Ramos (cell line): ENCODE results near the gene SHLD1.
"Not testable (repeated sequence)": the region's sequence is repeated elsewhere in the genome, so short reads cannot be mapped to it uniquely, and the experiment has no call there.

Experiments
- in situ Hi-C: fragments of 300-500 bp; cut with MboI; formaldehyde crosslinking; loops from one replicate; pipeline ENCODE4 v1.14.3; 2022; ENCODE audit warnings: low sequenced_read_pairs; ENCODE audit not compliant: unreplicated experiment

The SHLD1 gene, protein sequence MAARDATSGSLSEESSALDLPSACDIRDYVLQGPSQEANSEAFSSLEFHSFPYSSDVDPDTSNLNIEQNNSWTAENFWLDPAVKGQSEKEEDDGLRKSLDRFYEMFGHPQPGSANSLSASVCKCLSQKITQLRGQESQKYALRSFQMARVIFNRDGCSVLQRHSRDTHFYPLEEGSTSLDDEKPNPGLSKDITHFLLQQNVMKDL

DNA sequence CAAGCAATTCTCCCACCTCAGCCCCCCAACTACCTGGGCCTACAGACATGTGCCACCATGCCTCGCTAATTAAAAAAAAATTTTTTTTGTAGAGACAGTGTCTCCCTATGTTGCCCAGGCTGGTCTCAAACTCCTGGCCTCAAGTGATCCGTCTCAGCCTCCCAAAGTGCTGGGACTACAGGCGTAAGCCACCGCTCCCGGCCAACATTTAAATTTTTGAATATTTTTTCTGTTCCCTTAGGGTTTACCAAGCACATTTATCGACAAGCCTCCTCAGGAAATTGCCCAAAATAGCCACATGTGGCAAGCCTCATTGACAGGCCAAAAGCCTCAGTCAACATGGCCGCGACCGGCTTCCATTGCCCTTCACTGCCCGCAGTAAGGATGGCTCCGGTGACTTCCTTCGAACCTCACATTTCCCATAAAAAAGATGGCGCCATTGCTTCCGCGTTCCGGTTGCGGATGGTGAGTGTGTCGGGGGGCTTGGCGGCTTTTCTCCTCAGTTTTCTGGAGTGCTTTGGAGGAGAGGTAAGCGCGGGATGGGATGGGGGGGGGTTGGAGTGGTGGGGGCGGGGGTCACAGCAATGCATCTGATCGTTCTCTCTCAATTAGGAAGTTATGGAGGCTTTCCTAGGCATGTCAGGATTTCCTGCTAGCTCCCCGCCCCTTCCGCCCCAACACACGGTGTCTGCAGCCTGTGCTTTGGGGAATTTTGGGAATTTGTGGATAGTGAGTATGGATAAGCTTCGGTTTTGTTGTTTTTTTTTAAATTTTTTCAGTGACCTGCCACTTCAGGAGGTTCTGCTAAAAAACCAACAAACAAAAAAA, at the start of gene SHLD1:
SHLD1 (plus strand) TSS at position 450 of the 828 bp plus-strand sequence. CDS start 22,465 bp downstream, outside the sequence.
- in situ Hi-C loops = no loop called here

DNA sequence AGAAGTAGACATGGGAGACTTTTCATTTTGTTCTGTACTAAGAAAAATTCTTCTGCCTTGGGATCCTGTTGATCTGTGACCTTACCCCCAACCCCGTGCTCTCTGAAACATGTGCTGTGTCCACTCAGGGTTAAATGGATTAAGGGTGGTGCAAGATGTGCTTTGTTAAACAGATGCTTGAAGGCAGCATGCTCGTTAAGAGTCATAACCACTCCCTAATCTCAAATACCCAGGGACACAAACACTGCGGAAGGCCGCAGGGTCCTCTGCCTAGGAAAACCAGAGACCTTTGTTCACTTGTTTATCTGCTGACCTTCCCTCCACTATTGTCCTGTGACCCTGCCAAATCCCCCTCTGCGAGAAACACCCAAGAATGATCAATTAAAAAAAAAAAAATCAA, 47.9 kb upstream of the SHLD1 start:
- in situ Hi-C loops = not testable (repeated sequence)

DNA sequence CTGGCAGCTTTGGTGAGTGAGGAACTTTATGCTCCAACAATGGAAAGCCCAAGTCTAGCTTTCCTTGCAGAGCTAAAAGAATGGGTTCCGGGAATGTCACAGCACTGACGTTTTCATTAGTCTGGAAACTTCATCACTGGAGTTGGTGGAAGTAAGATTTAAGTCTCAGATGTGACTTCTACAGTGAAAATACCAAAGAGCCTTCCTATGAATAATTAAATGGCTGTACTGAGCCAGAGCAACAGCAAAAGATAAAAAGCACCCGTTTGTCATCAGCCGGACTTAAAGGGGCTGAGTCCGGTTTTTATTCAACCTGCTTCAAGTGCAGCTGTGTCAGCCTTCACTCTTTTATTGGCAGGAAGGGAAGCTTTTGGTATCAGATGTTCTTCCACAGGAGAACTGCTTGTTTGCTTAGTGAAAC, 46.5 kb upstream of the SHLD1 start:
- in situ Hi-C loops = no loop called here

DNA sequence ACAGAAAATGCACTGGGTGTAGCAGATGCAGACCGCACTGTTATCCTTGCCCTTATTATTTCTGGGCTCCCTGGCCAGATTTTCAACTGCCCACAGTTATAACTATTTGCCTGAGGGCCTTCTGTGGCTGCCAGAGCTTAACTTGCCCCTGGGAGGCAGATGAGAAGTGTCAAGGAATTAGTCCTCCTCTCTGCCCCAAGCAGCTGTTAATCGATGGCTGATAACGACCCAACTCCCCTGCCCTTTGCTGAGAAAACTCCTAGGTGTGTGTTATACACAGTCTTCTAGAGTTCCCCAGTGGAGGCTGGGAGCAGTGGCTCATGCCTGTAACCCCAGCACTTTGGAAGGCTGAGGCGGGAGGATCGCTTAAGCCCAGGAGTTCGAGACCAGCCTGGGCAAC, 44.4 kb upstream of the SHLD1 start:
- in situ Hi-C loops = no loop called here

DNA sequence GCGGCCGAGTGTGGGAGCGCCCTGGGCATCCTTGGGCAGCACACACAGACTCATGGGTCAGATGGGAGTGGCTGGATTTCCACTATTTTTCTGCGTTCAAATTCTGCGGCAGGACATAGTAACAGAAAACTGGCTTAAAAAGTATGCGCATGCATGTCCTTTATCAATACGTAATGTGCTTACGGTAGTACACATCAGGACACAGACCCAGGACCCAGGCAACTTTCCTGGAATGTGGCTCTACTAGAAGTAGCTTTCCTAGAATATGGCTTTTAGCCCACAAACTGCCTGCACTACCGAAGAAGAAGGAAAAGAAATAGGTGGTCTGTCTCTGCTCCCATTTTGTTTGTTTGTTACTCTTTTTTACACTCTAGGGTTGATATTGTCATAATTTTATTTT, 43.4 kb upstream of the SHLD1 start:
- in situ Hi-C loops = no loop called here

DNA sequence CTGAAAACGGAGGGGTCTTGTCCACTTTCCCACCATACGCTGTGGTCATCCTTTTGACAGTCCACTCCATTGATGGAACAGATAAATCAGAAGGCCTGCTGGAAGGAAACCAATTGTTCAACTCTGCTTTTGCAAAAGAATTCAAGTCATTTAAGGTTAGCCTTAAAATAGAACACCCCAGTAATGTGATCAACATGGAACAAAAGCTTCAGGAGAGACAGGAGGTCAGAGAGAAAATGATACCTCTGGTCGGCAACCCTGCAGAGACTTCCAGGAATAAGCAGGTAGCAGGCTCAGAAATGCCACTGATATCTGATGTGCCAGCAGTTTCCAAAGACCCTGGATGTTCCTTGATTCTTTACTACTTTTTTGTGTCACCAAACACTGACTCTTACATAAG, 39.6 kb upstream of the SHLD1 start:
- in situ Hi-C loops = no loop called here

DNA sequence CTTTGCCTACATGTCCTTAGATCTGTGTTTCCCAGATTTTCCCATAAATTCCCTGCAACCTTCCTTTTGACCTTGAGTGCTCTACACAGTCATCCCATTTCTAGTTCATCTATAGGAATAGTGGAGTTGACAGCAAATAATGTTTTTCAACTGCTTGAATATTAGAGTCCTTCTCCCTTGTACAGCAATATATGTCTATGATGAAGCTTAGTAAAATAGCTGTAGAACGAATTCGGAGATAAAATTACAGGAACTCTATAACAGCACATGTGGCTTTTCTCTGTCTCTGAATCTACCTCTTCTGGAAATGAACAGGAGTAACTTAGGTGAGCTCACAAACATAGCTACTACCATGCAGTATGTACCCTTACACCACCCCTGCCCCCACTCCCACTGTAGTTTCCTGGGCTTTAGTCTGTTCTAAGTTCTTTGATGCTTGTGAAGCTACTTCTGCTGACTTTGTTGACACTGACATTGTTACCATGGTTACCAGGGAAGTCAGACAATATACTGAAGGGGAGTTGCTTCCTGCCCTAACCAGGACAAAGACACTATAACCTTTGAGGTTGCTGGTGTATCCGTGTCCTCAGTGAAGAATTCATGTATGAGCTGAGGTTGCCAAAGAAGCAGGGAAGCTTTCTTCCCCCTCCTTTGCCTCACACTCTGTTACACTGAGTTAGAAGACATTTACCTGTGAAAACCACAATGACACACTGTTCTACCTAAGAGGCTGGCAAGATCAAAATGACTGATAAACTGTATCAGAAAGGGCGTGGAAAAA, 35.8 kb upstream of the SHLD1 start:
- in situ Hi-C loops = no loop called here

DNA sequence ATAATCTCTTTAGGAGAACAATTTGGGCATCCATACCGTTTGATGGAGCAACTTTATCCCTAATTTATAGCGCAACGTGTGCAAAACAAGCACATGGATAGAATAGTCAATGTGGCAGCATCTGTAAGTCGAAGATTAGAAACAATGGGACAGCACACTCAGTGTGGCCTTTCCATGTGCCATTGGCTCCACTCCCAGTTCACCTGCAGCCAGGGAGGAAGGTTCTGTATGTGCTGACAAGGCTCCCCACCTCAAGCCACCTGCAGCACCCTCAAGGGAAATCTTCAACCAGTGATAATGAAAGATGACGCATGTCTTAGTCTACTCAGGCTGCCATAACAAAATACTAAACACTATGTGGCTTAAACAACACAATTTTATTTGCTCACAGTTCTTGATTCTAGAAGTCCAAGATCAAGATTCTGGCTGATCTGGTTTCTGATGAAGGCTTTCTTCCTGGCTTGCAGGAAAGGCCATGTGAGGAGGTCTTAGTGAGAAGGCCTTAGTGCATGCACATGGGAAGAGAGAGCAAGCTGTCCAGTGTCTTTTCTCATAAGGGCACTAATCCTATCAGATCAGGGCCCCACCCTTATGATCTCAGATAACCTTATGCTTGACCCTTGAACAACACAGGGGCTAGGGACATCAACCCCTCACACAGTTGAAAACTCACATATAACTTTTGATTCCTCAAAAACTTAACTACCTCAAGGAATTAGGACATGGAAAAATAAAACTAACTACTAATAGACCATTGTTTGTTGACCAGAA, 34.9 kb upstream of the SHLD1 start:
- in situ Hi-C loops = no loop called here

DNA sequence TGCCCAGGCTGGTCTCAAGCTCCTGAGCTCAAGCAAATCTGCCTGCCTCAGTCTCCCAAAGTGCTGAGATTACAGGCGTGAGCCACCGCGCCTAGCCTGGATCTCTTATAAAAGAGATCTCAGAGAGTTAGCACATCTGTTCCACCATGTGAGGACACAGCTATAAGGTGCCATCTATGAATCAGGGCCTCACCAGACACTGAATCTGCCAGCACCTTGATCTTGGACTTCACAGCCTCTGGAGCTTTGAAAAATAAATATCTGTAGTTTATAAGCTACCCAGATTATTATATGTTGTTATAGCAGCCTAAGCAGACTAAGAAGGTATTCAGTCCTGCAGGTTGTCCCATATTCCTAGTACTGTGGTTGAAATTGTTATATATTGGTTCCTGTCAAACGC, 33.2 kb upstream of the SHLD1 start:
- in situ Hi-C loops = no loop called here

DNA sequence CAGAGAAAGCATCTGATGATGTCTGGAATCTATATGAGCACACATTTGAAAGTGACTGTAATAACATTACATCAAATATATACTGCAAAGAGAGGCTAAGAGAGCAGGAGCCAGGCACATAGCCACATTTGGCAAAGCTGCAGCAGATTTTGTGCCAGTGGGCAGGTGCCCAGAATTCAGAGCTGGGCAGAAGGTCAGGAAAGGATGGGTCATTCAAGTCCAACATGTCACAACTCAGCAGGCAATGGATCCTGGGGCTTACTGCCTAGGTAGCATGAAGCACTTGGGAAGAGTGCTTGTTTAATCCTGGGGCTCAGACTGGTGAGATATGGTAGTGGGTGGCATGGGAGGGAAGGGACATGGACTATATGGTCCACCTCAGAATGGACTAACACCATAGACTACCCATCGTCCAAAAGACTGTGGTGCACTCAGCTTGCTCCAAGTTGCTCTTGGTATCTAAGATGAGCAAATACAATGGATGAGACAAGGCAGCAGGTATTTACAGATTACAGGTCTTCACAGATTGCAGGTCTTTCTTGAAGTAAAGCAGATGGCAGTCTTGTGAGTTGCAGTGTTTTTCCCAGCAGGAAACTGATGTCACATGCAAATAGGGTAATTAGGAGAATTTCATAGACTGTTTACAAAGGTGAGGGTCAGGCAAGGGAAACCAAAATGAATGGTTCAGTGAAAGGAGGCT, 31.2 kb upstream of the SHLD1 start:
- in situ Hi-C loops = no loop called here

DNA sequence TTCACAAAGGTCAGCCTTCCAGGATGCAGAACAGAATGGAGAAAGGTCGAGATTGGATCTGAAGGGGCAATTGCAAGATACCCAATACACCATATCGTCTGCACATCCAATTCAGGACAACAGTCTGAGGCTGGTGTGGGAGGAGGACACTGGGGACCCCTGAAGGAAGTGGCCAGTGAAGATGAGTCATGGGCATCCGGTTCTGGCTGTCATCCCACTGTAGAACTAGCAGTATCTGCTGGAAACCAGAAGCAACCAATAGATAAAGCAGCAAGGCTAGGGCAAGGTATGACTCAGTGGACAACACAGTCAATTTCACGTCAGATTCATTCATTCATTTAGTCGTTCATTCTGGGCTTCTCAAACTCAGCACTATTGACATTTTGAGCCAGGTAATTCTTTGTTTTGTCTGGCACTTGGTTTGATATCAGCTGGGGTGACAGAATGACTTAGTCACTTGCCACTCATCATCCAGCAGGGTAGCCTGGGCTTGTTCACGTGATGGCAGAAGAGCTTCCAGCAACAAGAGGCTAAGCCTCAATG, 30.3 kb upstream of the SHLD1 start:
- in situ Hi-C loops = no loop called here

DNA sequence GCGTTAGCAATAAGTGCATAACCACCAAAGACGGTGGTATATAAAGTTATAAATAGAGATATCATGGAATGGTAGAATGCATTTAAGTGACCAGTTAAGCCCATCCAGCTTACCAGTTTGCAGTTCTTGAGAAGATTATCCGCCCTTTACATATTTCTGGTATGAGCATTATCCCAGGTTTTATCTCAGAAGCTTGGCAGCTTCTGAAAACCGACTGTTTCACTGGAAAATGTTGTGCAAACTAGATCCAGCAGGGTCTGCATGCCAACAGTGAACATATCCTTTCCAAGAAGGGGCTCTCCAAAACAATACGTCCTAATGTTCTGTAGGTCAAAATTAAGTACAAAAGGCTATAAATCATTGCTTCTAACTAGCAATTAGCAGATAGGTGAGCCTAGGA, 29.5 kb upstream of the SHLD1 start:
- in situ Hi-C loops = no loop called here

DNA sequence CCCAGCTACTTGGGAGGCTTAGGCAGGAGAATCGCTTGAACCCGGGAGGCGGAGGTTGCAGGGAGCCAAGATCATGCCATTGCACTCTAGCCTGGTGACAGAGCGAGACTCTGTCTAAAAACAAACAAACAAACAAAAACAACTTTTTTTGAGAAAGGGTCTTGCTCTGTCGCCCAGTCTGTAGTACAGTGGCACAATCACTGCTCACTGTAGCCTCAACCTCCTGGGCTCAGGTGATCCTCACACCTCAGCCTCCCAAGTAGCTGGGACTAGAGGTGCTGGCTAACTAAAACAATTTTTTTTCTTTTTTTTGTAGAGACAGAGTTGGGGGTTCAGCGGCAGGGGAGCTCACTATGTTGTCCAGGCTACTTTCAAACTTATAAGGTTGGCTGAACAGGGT, 28.8 kb upstream of the SHLD1 start:
- in situ Hi-C loops = not testable (repeated sequence)

DNA sequence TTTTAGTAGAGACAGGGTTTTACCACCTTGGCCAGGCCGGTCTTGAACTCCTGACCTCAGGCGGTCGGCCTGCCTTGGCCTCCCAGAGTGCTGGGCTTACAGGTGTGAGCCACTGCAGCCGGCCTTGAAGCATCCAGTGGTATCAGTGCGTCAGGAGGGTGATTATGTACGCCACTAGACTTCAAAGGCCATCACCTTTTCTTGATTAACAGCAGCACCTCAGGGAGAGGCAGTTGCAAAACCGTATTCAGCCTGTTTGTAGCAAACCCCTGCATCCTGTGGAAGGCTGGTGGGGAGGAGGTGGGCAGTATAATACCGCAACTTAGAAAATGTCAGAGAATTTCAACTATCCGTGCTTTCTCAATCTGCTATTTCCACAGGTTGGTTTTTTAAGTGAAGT, 27.3 kb upstream of the SHLD1 start:
- in situ Hi-C loops = no loop called here

DNA sequence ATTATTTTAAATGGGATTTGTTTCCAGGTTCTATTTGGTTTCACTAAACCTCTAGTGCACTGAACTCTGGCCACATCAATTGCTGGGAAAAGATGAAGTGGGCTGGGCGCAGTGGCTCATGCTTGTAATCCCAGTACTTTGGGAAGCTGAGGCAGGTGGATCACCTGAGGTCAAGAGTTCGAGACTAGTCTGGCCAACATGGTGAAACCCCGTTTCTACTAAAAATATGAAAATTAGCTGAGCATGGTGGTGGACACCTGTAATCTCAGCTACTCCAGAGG, 25.1 kb upstream of the SHLD1 start:
- in situ Hi-C loops = not testable (repeated sequence)

DNA sequence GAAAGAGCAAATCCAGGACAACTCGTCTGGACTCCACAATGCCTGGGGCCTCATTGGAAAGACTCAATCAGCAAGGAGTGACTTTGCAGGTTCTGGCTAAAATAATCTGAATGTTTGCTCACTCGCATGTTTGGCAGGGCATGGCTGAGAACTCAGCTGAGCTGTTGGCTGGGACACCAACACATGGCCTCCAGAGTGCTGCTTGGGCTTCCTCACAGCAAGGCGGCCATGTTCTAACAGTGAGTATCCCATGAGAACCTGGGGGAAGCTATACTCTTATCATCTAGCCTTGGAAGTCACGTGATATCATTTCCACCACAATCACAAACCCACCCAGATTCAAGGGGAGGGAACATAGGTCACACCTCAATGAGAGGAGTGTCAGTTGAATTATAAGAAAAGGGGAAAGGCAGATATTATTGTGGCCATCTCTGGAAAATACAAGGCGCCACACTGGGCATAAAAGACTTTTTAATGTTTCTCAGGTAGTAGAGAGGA, 23.1 kb upstream of the SHLD1 start:
- in situ Hi-C loops = no loop called here

DNA sequence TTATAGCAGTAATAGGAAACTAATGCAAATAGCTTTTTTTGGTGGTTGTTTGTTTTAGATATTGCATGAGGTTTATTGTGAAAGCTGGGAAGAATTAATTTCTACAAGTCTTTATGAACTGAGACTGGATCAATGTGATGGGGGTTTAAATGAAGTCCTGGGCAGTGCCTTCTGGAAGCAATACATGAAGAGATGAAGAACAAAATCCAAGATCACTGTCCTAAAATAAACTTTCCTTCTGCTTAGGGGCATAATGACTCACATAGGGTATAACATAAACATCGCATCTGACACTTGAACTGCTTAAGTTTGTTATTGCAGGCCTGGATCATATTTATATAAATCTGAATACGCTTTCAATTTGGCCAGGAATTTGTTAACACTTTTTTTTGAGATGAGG, 20.9 kb upstream of the SHLD1 start:
- in situ Hi-C loops = no loop called here

DNA sequence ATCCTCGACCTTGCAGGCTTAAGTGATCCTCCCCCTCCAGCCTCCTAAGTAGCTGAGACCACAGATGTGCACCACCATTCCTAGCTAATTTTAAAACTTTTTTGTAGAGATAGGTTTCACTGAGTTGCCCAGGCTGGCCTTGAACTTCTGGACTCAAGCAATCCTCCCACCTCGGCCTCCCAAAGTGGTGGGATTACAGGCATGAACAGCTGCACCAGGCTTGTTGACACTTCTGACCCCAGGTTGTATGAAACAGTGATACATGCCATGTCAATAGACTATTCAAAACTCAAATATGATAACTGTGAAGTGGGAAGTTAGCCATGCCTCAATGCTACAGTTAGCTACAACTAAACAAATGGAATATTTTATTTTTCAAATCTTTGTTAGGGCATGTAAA, 20.1 kb upstream of the SHLD1 start:
- in situ Hi-C loops = no loop called here

DNA sequence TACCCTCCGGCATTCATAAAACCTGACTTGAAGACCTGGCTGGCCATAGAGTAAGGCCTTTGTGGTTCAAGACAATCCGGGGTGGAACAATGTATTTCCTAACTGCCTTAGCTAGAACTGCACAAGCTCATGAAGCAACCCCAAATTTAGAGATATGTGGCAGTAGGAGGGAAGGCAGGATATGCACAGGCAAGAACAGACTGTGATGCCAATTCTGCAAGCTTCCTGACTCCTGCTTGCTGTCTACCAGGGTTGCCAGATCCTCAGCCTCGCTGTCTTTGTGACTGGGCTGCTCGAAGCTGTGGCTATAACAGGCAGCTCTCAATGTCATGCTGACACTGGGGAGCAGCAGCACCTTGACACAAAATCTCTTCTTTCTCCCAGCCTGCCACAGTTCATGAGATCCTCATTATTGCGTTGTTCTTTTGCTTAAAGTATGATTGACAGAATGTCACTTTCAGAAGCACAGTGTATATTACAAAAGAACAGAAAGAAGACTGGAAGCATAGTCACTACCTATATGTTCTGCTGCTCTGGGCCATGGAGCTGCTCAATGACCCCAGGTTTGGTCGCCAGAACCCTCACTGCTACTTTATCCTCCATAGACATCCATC, 18.3 kb upstream of the SHLD1 start:
- in situ Hi-C loops = no loop called here
